HCT116 (cell line): ENCODE data around the gene CHCHD3. TPM values are rescaled to one million over a fixed set of nuclear protein-coding genes. Genes with fewer than 3 reads are reported as not detected.

ENCODE experiments used
- ATAC-seq: fragments of 200-7000 bp; cut with Tn5 transposase; 2 replicates; pipeline ENCODE4 v1.9.1; 2020; ENCODE audit warnings: mild to moderate bottlenecking, moderate library complexity
- BruUV-seq: library from RNA; stranded (reverse); fragments of 400-500 nt; replicated peaks from 2 replicates; lab custom pipeline; 2021; lab: Mats Ljungman, UMichigan
- CTCF ChIA-PET: fragments of 300-600 bp; sonication (Branson Sonifier 250); formaldehyde crosslinking; loops from one replicate; lab custom pipeline; 2021; ENCODE audit warnings: antibody characterized with exemption; lab: Charles Lee
- POLR2A ChIA-PET: fragments of 300-600, 350-600 bp; sonication (Branson Sonifier 250); formaldehyde crosslinking; loops from one replicate; lab custom pipeline; 2021; ENCODE audit warnings: antibody characterized with exemption; lab: Charles Lee
- RAD21 ChIA-PET, 2 experiments: fragments of 300-600 bp; sonication (Branson Sonifier 250); formaldehyde crosslinking; loops; one replicate each; lab custom pipeline; 2023; ENCODE audit warnings: low total read pairs in 2 of 2; ENCODE audit not compliant: uncharacterized antibody in 2 of 2, unreplicated experiment in 2 of 2, low non-redundant PET in 1 of 2; lab: Charles Lee
- DNase-seq: peaks from one replicate; pipeline ENCODE4 v3.0.0-alpha.2; 2010; ENCODE audit warnings: low read depth, low spot score
- H2AFZ ChIP-seq: fragments of 200-600 bp; shearing (Covaris generic), sonication (generic); 2 replicates; pipeline ENCODE4 v1.6.1; 2017; ENCODE audit warnings: low read depth, mixed run types, mixed read lengths, antibody characterized with exemption, low read length; ENCODE audit not compliant: poor library complexity, severe bottlenecking
- H3K27ac ChIP-seq: 2 replicates; pipeline ENCODE4 v1.5.1; 2012; ENCODE audit warnings: low read depth, low read length
- H3K27me3 ChIP-seq: fragments of 200-600 bp; sonication (generic); 2 replicates; pipeline ENCODE4 v1.6.1; 2016; ENCODE audit warnings: mixed run types, low read length, mixed read lengths; ENCODE audit not compliant: insufficient read depth
- H3K36me3 ChIP-seq, 2 experiments: fragments of 200-500 bp in 1 of 2; fragments of 200-600 bp in 1 of 2; sonication (Bioruptor generic) in 1 of 2; sonication (generic) in 1 of 2; 2 replicates each; pipeline versions ENCODE4 v1.5.1 to v1.6.1; 2014 to 2016; ENCODE audit warnings: low read length in 2 of 2, inconsistent platforms in 1 of 2, mixed read lengths in 1 of 2, mixed run types in 1 of 2; ENCODE audit not compliant: insufficient read depth in 2 of 2, control insufficient read depth in 1 of 2
- H3K4me1 ChIP-seq, 2 experiments: fragments of 200-600 bp in 1 of 2; sonication (generic) in 1 of 2; 2 replicates each; pipeline versions ENCODE4 v1.5.1 to v1.6.1; 2012 to 2017; ENCODE audit warnings: low read length in 2 of 2, inconsistent platforms in 1 of 2, mild to moderate bottlenecking in 1 of 2, mixed read lengths in 1 of 2, mixed run types in 1 of 2, moderate library complexity in 1 of 2; ENCODE audit not compliant: insufficient read depth in 2 of 2, control insufficient read depth in 1 of 2
- H3K4me2 ChIP-seq: fragments of 200-600 bp; sonication (generic); 2 replicates; pipeline ENCODE4 v1.6.1; 2017; ENCODE audit warnings: mixed run types, low read length, mixed read lengths
- H3K4me3 ChIP-seq, 2 experiments: fragments of 200-600 bp in 1 of 2; sonication (generic) in 1 of 2; replicated peaks in 1 of 2; 2 replicates each; pipeline ENCODE4 v1.5.1; 2011 to 2016; ENCODE audit warnings: low read length in 2 of 2, control low read depth in 1 of 2, low read depth in 1 of 2, mild to moderate bottlenecking in 1 of 2, mixed read lengths in 1 of 2, mixed run types in 1 of 2
- H3K79me2 ChIP-seq: fragments of 200-600 bp; sonication (generic); 2 replicates; pipeline ENCODE4 v1.6.1; 2017; ENCODE audit warnings: mild to moderate bottlenecking, mixed run types, low read length, moderate library complexity, mixed read lengths; ENCODE audit not compliant: insufficient read depth
- H3K9ac ChIP-seq: fragments of 200-600 bp; sonication (generic); 2 replicates; pipeline ENCODE4 v1.6.1; 2016; ENCODE audit warnings: low read length, mixed read lengths
- H3K9me2 ChIP-seq: fragments of 200-600 bp; sonication (generic), shearing (Covaris generic); 2 replicates; pipeline ENCODE4 v1.6.1; 2017; ENCODE audit warnings: mixed run types, mild to moderate bottlenecking, moderate library complexity; ENCODE audit not compliant: insufficient read depth
- H3K9me3 ChIP-seq, 2 experiments: fragments of 200-500 bp in 1 of 2; fragments of 200-600 bp in 1 of 2; sonication (Bioruptor generic) in 1 of 2; sonication (generic) in 1 of 2; 2 replicates each; pipeline ENCODE4 v1.6.1; 2014 to 2017; ENCODE audit warnings: low read length in 2 of 2, mixed read lengths in 2 of 2, inconsistent platforms in 1 of 2, low read depth in 1 of 2, mild to moderate bottlenecking in 1 of 2, mixed run types in 1 of 2, moderate library complexity in 1 of 2; ENCODE audit not compliant: control insufficient read depth in 1 of 2, insufficient read depth in 1 of 2
- H4K20me1 ChIP-seq: fragments of 200-600 bp; sonication (generic), shearing (Covaris generic); 2 replicates; pipeline ENCODE4 v1.6.1; 2017; ENCODE audit warnings: mixed run types, mild to moderate bottlenecking, moderate library complexity; ENCODE audit not compliant: insufficient read depth
- ATF3 ChIP-seq: IDR thresholded peaks from 2 replicates; pipeline ENCODE4 v1.6.1; 2012
- CEBPB ChIP-seq: IDR thresholded peaks from 2 replicates; pipeline ENCODE4 v1.6.1; 2012; ENCODE audit warnings: low read depth
- EGR1 ChIP-seq: IDR thresholded peaks from 2 replicates; pipeline ENCODE4 v1.6.1; 2012; ENCODE audit warnings: low read depth
- ELF1 ChIP-seq: IDR thresholded peaks from 2 replicates; pipeline ENCODE4 v1.6.1; 2012; ENCODE audit warnings: low read depth, borderline replicate concordance
- FOSL1 ChIP-seq: IDR thresholded peaks from 2 replicates; pipeline ENCODE4 v1.6.1; 2012; ENCODE audit warnings: low read depth
- JUND ChIP-seq: IDR thresholded peaks from 2 replicates; pipeline ENCODE4 v1.6.1; 2012
- POLR2A ChIP-seq: IDR thresholded peaks from 2 replicates; pipeline ENCODE4 v1.7.0; 2011; ENCODE audit warnings: borderline replicate concordance; ENCODE audit not compliant: insufficient read depth, insufficient read length; ENCODE audit errors: extremely low read depth
- POLR2AphosphoS5 ChIP-seq: IDR thresholded peaks from 2 replicates; pipeline ENCODE4 v1.6.1; 2011; ENCODE audit warnings: mild to moderate bottlenecking, low read depth, low read length, moderate library complexity
- REST ChIP-seq: IDR thresholded peaks from 2 replicates; pipeline ENCODE4 v1.6.1; 2012; ENCODE audit warnings: low read depth
- SRF ChIP-seq: IDR thresholded peaks from 2 replicates; pipeline ENCODE4 v1.6.1; 2012; ENCODE audit warnings: low read depth
- TCF7L2 ChIP-seq: IDR thresholded peaks from 2 replicates; pipeline ENCODE4 v1.7.0; 2011; ENCODE audit warnings: borderline replicate concordance, inconsistent platforms; ENCODE audit not compliant: insufficient read depth, insufficient read length; ENCODE audit errors: extremely low read depth
- YY1 ChIP-seq: IDR thresholded peaks from 2 replicates; pipeline ENCODE4 v1.6.1; 2011; ENCODE audit warnings: low read length, low read depth, moderate library complexity, mild to moderate bottlenecking; ENCODE audit not compliant: insufficient replicate concordance; ENCODE audit errors: extremely low read depth
- ZFX ChIP-seq: fragments of 450-650 bp; IDR thresholded peaks from 2 replicates; pipeline ENCODE4 v1.6.1; 2017
- ZNF274 ChIP-seq: fragments of 200-500 bp; sonication (Bioruptor generic); IDR thresholded peaks from 2 replicates; pipeline ENCODE4 v1.6.1; 2014; ENCODE audit warnings: mild to moderate bottlenecking, low read depth, low read length, inconsistent platforms
- intact Hi-C: fragments of 100-400 bp; cut with micrococcal nuclease; formaldehyde crosslinking; loops from 2 replicates; pipeline ENCODE4 v1.10.0; 2022
- total RNA-seq: library from RNA; stranded (reverse); gene quantifications from one replicate; pipeline ENCODE4 v1.2.1, GENCODE V29; 2021; ENCODE audit not compliant: unreplicated experiment

The CHCHD3 gene
- total RNA-seq, 1 experiment from 2014 or later = 73.5 TPM

GRCh38 chr7:132871419-132871818, 210.5 kb downstream of the CHCHD3 start:
- CTCF ChIA-PET = no interaction called here
- Histone ChIP-seq H3K27me3 (no peaks in the 10 kb centered on the region), H3K9me2 (no peaks in the 10 kb centered on the region), H3K9me3 (no peaks in the 10 kb centered on the region), H3K4me3 (no peak overlapping the region), H2AFZ (no peak overlapping the region), H3K4me2 (no peak overlapping the region), H3K9ac (no peak overlapping the region), H3K79me2 (peaks cover 4% of the 10 kb centered on the region; the same call in 1 of the 2 replicates), H4K20me1 (peaks cover 5% of the 10 kb centered on the region; the same call in 1 of the 2 replicates), H3K4me1 (no peaks in the 10 kb centered on the region), H3K36me3 (no peaks in the 10 kb centered on the region), H3K27ac (no peak overlapping the region)
- DNase-seq (no peak), ATAC-seq (no peak)
- POLR2A ChIA-PET = no interaction called here
- TF ChIP-seq TCF7L2 (no peak), ELF1 (no peak), ZNF274 (no peak), YY1 (no peak), CEBPB (no peak), FOSL1 (no peak), POLR2AphosphoS5 (no peak), POLR2A (no peak), ATF3 (no peak), EGR1 (no peak), SRF (no peak), ZFX (no peak), REST (no peak), JUND (no peak)
- no TSS peak for BruUV-seq
- RAD21 ChIA-PET = no interaction called here
- intact Hi-C loops = no loop called here
